T-helper 17 cell (primary cell): ENCODE measurements around the gene PNRC2. TPM values are rescaled to one million over a fixed set of nuclear protein-coding genes. Genes with fewer than 3 reads are reported as not detected.

ENCODE experiments used
- ATAC-seq: fragments of 150-1000 bp; cut with Tn5 transposase; 2 replicates; pipeline ENCODE4 v1.10.0; 2021; ENCODE audit warnings: mild to moderate bottlenecking, moderate library complexity
- DNase-seq, 3 donors: peaks; one replicate each; pipeline versions ENCODE4 v3.0.0 to v3.0.0-alpha.2; 2020 to 2021
- H3K9me3 ChIP-seq: one replicate; pipeline ENCODE4 v1.7.0; 2013; ENCODE audit warnings: low read length, mild to moderate bottlenecking; ENCODE audit not compliant: control insufficient read depth, poor library complexity, severe bottlenecking
- H3K27ac Mint-ChIP-seq: one replicate; pipeline ENCODE4 v1.8.0; 2022; ENCODE audit warnings: mild to moderate bottlenecking, moderate library complexity, mixed read lengths
- H3K27me3 Mint-ChIP-seq: one replicate; pipeline ENCODE4 v1.8.0; 2022; ENCODE audit warnings: mixed read lengths
- H3K36me3 Mint-ChIP-seq: one replicate; pipeline ENCODE4 v1.8.0; 2022; ENCODE audit warnings: low read depth, mixed read lengths
- H3K4me1 Mint-ChIP-seq: one replicate; pipeline ENCODE4 v1.8.0; 2022; ENCODE audit warnings: mild to moderate bottlenecking, mixed read lengths
- H3K4me3 Mint-ChIP-seq: one replicate; pipeline ENCODE4 v1.8.0; 2022; ENCODE audit warnings: mild to moderate bottlenecking, moderate library complexity, mixed read lengths
- total RNA-seq, 4 donors: library from RNA in 2 of 4; stranded (reverse) in 2 of 4; gene quantifications; one replicate each; pipeline ENCODE4 v1.2.3 and lab custom pipeline; 2022 to 2026

Gene PNRC2
- total RNA-seq (100 to 1,000 TPM; 121 to 149 TPM), total RNA-seq (lab: John Stamatoyannopoulos, UW) (184 to 205 reads per million in 2 donors)

GRCh38 chr1:23959461-23960290 is at the start of gene PNRC2:
Gene PNRC2 (plus strand): TSS chr1:23959828. CDS start chr1:23961458, 1,630 bp downstream.
- Mint-ChIP-seq H3K4me3 (peak within 1 kb of the TSS; percentile 100), H3K36me3 (peaks cover 2% of the 10 kb centered on the region), H3K27me3 (no peaks in the 10 kb centered on the region), H3K4me1 (peaks cover 32% of the 10 kb centered on the region), H3K27ac (peak within 1 kb of the TSS; percentile 100)
- no peaks in the 10 kb centered on the region for H3K9me3 ChIP-seq
- DNase-seq = peak; percentile 92 to 94 (median 93)
- peak; percentile 86 for ATAC-seq

GRCh38 chr1:23910144-23910543 is 49.5 kb upstream of the PNRC2 start:
- Mint-ChIP-seq H3K36me3 (peaks cover 3% of the 10 kb centered on the region), H3K4me1 (peaks cover 17% of the 10 kb centered on the region), H3K27me3 (peaks cover 24% of the 10 kb centered on the region), H3K4me3 (no peak overlapping the region), H3K27ac (no peak overlapping the region)
- DNase-seq = no peak
- no peaks in the 10 kb centered on the region for H3K9me3 ChIP-seq
- ATAC-seq = no peak

- Mint-ChIP-seq H3K4me1 (peaks cover 17% of the 10 kb centered on the region), H3K27ac (no peak overlapping the region), H3K36me3 (peaks cover 2% of the 10 kb centered on the region), H3K27me3 (peaks cover 19% of the 10 kb centered on the region), H3K4me3 (no peak overlapping the region)
- no peak for DNase-seq
- H3K9me3 ChIP-seq = no peaks in the 10 kb centered on the region
- ATAC-seq = peak; percentile 42
Observed at GRCh38 chr1:23910553-23911246, 48.9 kb upstream of the PNRC2 start.

DNA sequence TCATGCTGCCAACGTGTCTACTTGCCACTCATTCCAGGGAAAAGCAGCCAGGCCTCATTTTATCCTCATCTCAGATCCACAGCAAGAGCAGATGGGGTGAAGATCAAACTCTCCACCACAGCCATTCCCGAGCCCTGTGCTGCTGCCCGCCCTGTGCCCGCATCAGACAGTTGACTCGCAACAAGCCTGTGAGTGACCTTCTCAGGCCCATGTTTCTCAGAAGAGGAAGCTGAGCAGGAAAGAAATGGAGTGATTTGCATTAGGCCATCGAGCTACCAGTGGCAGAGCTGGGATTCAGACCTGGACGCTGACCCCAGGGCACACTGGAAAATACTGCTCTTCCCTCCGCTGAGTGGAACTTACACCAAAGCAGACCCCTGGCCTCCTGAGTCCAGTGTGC is 47.7 kb upstream of the PNRC2 start:
- ATAC-seq (no peak), DNase-seq (no peak)
- H3K4me3 Mint-ChIP-seq = no peak overlapping the region
- H3K27me3 Mint-ChIP-seq = peaks cover 13% of the 10 kb centered on the region
- no peaks in the 10 kb centered on the region for H3K9me3 ChIP-seq
- H3K36me3 Mint-ChIP-seq = peaks cover 2% of the 10 kb centered on the region
- peaks cover 21% of the 10 kb centered on the region for H3K4me1 Mint-ChIP-seq
- H3K27ac Mint-ChIP-seq = no peak overlapping the region

- Mint-ChIP-seq H3K4me1 (peaks cover 21% of the 10 kb centered on the region), H3K4me3 (peak within 1 kb of the TSS; percentile 57), H3K36me3 (peaks cover 2% of the 10 kb centered on the region), H3K27me3 (peaks cover 13% of the 10 kb centered on the region), H3K27ac (no peak within 1 kb of the TSS)
- no peak for DNase-seq
- peak; percentile 55 for ATAC-seq
- H3K9me3 ChIP-seq = no peaks in the 10 kb centered on the region
Observed at GRCh38 chr1:23913212-23913880, 46.3 kb upstream of the PNRC2 start, which contains the start of gene CNR2. Gene CNR2 (minus strand): TSS chr1:23913362. CDS start chr1:23875617, 37,745 bp downstream.

- ATAC-seq (no peak), DNase-seq (no peak)
- Mint-ChIP-seq H3K4me3 (no peak overlapping the region), H3K36me3 (peaks cover 2% of the 10 kb centered on the region), H3K27ac (no peak overlapping the region), H3K27me3 (peaks cover 4% of the 10 kb centered on the region), H3K4me1 (peaks cover 17% of the 10 kb centered on the region)
- H3K9me3 ChIP-seq = no peaks in the 10 kb centered on the region
Observed at GRCh38 chr1:23914921-23915320, 44.7 kb upstream of the PNRC2 start.

DNA sequence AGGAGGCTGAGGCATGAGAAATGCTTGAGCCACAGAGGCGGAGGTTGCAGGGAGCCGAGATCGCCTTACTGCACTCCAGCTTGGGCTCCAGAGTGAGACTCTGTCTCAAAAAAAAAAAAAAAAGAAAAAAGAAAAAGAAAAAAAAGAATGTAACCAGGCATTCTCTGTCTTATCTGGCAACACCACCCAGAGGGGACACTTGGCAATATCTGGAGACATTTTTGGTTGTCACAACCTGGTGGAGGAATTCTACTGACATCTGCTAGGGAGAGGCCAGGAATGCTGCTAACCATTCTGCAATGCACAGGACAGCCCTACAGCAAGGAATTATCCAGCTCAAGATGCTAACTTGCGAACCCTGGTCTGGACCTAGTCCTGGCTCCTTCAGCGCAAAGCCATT is 44.2 kb upstream of the PNRC2 start:
- Mint-ChIP-seq H3K4me1 (peaks cover 17% of the 10 kb centered on the region), H3K27me3 (peaks cover 4% of the 10 kb centered on the region), H3K27ac (no peak overlapping the region)

DNA sequence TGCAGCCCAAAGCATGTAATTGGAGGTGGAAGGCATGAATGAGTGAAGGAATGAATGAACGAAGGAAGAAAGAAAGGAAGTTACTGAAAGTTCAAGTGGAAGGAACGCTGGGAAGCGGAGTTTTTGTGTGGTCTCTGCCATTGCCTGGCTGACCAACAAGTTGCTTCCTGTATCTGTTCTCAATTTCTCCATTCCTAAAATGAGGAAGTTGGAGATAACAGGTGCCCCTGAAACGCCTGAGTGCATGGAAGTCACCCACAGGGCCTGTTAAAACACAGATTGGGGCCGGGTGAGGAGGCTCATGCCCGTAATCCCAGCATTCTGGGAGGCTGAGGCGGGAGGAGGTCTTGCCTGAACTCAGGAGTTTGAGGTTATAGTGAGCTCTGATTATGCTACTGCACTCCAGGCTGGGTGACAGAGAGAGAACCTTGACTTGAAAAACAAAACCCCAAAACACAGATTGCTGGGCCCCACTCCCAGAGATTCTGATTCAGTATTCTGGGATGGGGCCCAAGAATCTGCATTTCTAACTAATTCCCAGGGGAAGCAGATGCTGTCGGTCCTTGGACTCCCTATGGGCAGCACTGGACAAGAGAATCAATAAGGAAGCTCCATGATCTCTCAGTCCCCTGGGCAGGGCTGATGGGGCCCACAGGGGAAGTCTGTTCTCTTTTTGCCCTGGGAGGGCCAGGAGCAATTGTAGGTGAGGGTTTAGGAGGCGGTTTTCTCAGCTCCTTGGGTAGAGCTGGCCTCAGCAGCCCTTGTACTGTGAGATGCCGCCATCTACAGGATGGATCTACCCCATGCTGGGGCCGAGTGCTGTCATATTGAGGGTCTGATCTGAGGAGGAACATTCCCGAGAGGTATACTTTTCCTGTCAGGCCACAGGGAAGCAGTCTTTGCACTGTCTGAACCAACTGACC is 43.2 kb upstream of the PNRC2 start:
- Mint-ChIP-seq H3K4me3 (peak overlapping the region; percentile 25), H3K4me1 (peaks cover 14% of the 10 kb centered on the region), H3K27ac (no peak overlapping the region), H3K36me3 (peaks cover 2% of the 10 kb centered on the region), H3K27me3 (peaks cover 4% of the 10 kb centered on the region)
- ATAC-seq = peak; percentile 76
- no peaks in the 10 kb centered on the region for H3K9me3 ChIP-seq
- DNase-seq = no peak

More for the DNA sequence above, 44.2 kb upstream of the PNRC2 start:
- H3K4me3 Mint-ChIP-seq = no peak overlapping the region
- H3K36me3 Mint-ChIP-seq = peaks cover 2% of the 10 kb centered on the region
- no peak for DNase-seq
- H3K9me3 ChIP-seq = no peaks in the 10 kb centered on the region
- no peak for ATAC-seq

GRCh38 chr1:23922321-23922943 is 37.2 kb upstream of the PNRC2 start:
- no peak for ATAC-seq

DNA sequence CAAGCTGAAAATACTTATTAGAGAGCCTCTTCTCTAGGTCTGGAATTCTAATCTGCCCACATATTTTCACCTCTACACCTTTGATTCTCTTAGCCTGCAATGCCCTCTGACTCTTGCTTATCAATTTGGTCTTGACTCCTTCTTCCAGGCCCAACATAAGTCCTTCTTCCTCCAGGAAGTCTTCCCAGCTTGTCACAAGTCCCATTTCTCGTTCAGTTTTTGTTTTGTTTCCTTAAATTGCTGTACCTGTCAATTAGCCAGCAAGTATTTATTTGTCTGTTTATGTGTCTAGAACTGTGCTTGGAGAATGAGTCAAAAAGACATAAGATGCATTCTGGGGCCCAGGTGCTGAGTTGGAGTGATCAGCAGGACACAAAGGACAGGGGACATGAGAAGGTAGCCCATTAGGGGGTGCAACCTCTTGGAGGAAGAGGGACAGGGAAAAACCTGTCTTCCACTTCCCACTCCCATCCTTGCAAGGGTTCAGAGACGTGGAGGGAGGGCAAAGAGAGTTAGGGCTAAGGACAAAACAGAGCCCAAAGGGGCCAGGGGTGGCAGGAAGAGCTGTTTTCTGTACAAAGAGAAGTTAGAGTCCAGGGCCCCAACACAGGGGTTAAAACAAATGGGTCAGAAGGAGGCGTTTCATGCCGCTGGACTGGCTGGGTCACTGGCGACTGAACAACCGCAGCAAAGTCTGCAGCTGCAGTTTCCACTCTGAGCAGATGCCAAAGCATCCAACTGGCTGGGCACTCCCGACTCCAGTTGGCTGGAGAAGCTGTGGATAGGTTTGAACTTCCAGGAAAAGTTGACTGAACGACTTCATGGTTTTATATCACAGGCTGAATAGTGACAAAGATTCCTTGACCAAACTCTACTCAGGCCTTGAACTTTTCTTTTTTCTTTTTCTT is 35.8 kb upstream of the PNRC2 start:
- Mint-ChIP-seq H3K4me3 (no peak overlapping the region), H3K27me3 (peaks cover 14% of the 10 kb centered on the region), H3K4me1 (peaks cover 3% of the 10 kb centered on the region), H3K36me3 (no peaks in the 10 kb centered on the region), H3K27ac (no peak overlapping the region)
- ATAC-seq (no peak), DNase-seq (no peak)
- H3K9me3 ChIP-seq = no peaks in the 10 kb centered on the region

More at GRCh38 chr1:23922321-23922943, 37.2 kb upstream of the PNRC2 start:
- H3K27me3 Mint-ChIP-seq = peaks cover 4% of the 10 kb centered on the region
- H3K9me3 ChIP-seq = no peaks in the 10 kb centered on the region
- no peak overlapping the region for H3K4me3 Mint-ChIP-seq
- peaks cover 3% of the 10 kb centered on the region for H3K4me1 Mint-ChIP-seq
- no peak overlapping the region for H3K27ac Mint-ChIP-seq
- no peaks in the 10 kb centered on the region for H3K36me3 Mint-ChIP-seq
- DNase-seq = no peak

DNA sequence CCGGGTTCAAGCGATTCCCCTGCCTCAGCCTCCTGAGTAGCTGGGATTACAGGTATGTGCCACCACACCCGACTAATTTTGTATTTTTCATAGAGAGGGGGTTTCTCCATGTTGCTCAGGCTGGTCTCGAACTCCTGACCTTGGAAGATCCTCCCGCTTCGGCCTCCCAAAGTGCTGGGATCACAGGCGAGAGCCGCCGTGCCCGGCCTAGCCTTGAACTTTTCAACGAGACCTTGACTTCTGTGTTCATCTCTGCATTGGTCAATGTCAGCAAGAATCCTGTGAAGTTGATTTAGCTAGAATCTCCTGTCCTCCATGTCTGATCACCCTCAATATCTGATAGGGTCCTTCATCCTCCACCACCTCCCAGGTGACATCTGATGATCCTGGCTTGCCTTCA is 35.0 kb upstream of the PNRC2 start:
- no peak for ATAC-seq
- DNase-seq = no peak
- Mint-ChIP-seq H3K27ac (no peak overlapping the region), H3K27me3 (peaks cover 17% of the 10 kb centered on the region), H3K4me1 (peaks cover 5% of the 10 kb centered on the region), H3K36me3 (no peaks in the 10 kb centered on the region), H3K4me3 (no peak overlapping the region)
- H3K9me3 ChIP-seq = no peaks in the 10 kb centered on the region
